Right ventricle myocardium inferior (tissue), 1 donor: ENCODE results near the gene PPWD1. TPM values are rescaled to one million over a fixed set of nuclear protein-coding genes. Genes with fewer than 3 reads are reported as not detected.
"Not testable (repeated sequence)": the region's sequence is repeated elsewhere in the genome, so short reads cannot be mapped to it uniquely, and the experiment has no call there.

ENCODE experiments used
- ATAC-seq: fragments of 200-7000 bp; cut with Tn5 transposase; one replicate; pipeline ENCODE4 v1.9.1; 2020; ENCODE audit warnings: mild to moderate bottlenecking, moderate library complexity
- DNase-seq: peaks from one replicate; pipeline ENCODE4 v3.0.0; 2021; ENCODE audit errors: missing footprints
- intact Hi-C: fragments of 100-400 bp; cut with DNase I; formaldehyde crosslinking; loops from one replicate; pipeline ENCODE4 v1.11.0; 2022
- long read RNA-seq: library from polyadenylated mRNA; unstranded; transcript quantifications from one replicate; pipeline ENCODE4 v2.0.0, GENCODE V29; 2021
- total RNA-seq: library from RNA; stranded (reverse); fragmentation: NEBNext Ultra II Directional; extraction: Animal tissue kit (Norgen Biotek cat#: 25700); gene quantifications from one replicate; pipeline ENCODE4 v1.2.1, GENCODE V29; 2021
- donor health status: DM: no; HTN: yes; CAD: no; lungs with severe emphysema.

The PPWD1 gene
- 17.6 TPM for total RNA-seq
- long read RNA-seq, transcript PPWD1-201 (11 exons, 2,166 nt), result major isoform, 8 of 10 reads
- long read RNA-seq, partial matches to known transcripts, result 0 of 10 reads
- long read RNA-seq, other reads (novel, unspliced or antisense), result 2 of 10 reads

GRCh38 chr5:65562731-65563701 is at the start of gene PPWD1, which contains the start of gene CENPK:
Gene PPWD1, plus strand, starts transcription at chr5:65563296. Its CDS starts 15 bp downstream, at chr5:65563311.
Gene CENPK, minus strand, starts transcription at chr5:65563168. Its CDS starts 8,261 bp downstream, at chr5:65554907.
- peak; percentile 99 for ATAC-seq
- peak; percentile 97 for DNase-seq
- intact Hi-C loops, result no loop called here

DNA sequence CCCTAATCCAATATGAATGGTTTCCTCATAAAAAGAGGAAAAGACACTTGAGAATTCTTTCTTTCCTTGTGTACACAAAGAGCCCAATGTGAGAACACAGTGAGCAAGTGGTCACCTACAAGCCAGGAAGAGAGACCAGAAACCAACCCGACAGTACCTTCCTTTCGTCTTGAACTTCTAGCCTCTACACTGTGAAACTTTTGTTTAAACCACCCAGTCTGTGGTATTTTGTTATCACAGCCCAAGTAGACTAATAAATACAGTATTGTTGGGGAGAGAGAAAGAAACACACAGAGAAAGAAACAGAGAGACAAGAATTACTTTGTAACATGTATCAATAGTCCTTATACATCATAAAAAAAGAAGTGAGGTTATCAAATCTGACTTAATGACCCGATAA is 37.4 kb upstream of the PPWD1 start:
- intact Hi-C loops, result no loop called here
- no peak for ATAC-seq
- DNase-seq, result no peak

- DNase-seq (no peak), ATAC-seq (no peak)
- intact Hi-C loops, result no loop called here
These were observed 32.2 kb upstream of the PPWD1 start for GRCh38 chr5:65530904-65531303.

DNA sequence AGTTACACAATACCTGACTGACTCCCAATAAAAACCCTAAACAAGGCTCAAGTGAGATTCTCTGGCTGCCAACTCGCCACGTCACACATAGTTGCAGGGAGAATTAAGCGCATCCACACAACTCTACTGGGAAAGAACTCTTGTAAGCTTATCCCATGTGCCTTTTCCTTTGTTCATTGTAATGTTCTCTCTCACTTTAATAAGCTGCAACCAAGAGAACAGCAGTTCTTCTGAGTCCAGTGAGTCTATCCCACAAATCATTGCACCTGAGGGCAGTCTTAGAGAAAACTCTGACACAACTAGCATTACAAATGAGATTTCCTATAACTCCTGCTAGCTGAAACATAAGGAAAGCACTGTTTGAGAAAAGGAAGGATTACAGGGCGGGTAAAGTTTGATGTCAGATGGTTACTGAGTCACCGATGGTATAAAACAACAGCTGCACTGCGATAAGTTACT is 27.5 kb upstream of the PPWD1 start:
- intact Hi-C loops, result no loop called here
- DNase-seq, result no peak
- ATAC-seq, result no peak

GRCh38 chr5:65539827-65540226 is 23.3 kb upstream of the PPWD1 start:
- ATAC-seq (no peak), DNase-seq (no peak)
- intact Hi-C loops, result no loop called here

- intact Hi-C loops, result no loop called here
- ATAC-seq, result no peak
- DNase-seq, result no peak
These were observed 18.6 kb upstream of the PPWD1 start for GRCh38 chr5:65544473-65544872.

DNA sequence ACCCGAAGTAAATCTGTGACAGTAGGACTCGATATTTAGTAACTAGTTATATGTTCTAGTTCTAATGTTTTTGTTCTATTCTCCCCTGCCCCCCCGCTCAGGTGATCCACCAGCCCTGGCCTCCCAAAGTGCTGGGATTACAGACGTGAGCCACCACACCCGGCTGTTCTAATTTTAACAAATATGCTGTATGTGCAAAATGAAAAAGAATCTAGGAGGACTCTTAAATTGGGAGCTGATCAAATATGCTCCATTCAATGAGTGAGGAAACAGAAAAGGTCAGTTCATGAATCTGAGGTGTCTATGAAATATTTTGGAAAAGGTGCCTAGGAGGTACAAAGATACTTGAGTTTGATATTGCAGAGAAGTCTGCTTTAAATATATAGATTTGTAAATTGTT is 17.0 kb upstream of the PPWD1 start:
- no peak for ATAC-seq
- intact Hi-C loops, result no loop called here
- no peak for DNase-seq

- DNase-seq (no peak), ATAC-seq (no peak)
- intact Hi-C loops, result no loop called here
These were observed 14.8 kb upstream of the PPWD1 start for GRCh38 chr5:65548281-65548680.

DNA sequence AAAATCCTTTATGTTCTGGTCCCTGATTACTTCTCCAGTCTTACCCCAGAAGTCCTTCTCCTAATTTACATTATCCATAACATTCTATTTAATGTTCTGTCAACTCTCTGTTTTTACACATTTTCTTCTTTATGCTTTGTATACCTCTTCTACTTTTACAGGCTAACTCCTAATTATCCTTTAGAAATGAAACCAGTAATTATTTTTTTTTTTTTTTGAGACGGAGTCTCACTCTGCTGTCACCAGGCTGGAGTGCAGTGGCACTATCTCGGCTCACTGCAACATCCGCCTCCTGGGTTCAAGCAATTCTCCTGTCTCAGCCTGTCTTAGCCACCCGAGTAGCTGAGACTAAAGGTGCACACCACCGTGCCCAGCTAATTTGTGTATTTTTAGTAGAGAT is 9.2 kb upstream of the PPWD1 start:
- intact Hi-C loops, result no loop called here
- no peak for DNase-seq
- ATAC-seq, result no peak

GRCh38 chr5:65555287-65555686 is 7.8 kb upstream of the PPWD1 start:
- ATAC-seq, result no peak
- intact Hi-C loops, result no loop called here
- no peak for DNase-seq

DNA sequence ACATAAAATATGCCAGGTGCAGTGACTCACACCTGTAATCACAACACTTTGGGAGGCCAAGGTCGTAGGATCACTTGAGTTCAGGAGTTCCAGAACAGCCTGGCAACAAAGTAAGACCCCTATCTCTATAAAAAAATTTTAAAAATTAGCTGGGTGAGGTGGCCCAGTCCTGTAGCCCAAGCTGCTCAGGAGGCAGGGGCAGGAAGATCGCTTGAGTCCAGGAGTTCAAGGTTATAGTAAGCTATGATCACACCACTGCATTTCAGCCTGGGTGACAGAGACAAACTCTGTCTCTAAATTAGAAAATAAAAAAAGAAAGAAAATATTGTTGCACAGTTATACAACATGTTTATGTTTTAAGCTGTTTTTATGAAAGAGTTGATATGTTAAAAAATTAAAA is 6.9 kb upstream of the PPWD1 start:
- intact Hi-C loops, result no loop called here
- ATAC-seq, result no peak

DNA sequence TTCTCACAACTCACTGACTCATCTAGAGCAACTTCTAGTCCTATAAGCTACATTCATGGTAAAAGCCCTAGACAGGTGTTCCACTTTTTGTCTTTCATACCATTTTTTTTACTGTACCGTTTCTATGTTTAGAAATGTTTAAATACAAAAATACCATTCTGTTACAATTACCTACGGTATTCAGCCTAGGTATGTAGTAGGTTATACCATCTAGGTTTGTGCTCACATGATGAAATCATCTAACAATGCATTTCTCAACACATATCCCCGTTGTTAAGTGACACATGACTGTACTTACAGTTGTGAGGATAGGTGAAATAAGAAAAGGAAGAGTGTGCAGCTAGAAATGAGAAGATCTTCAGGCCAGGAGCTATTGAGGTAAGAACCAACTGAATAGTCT is 6.4 kb upstream of the PPWD1 start:
- intact Hi-C loops, result no loop called here

More for the DNA sequence above, 6.9 kb upstream of the PPWD1 start:
- no peak for DNase-seq

GRCh38 chr5:65563777-65564176 is 681 bp downstream of the PPWD1 start:
- intact Hi-C loops, result no loop called here
- DNase-seq (no peak), ATAC-seq (no peak)

More for the DNA sequence above, 6.4 kb upstream of the PPWD1 start:
- ATAC-seq (no peak), DNase-seq (no peak)

GRCh38 chr5:65566505-65566904 is 3.4 kb downstream of the PPWD1 start:
- no peak for ATAC-seq
- intact Hi-C loops, result no loop called here
- DNase-seq, result no peak

GRCh38 chr5:65570598-65571226 is 7.6 kb downstream of the PPWD1 start:
- intact Hi-C loops, result no loop called here
- DNase-seq (no peak), ATAC-seq (no peak)

- intact Hi-C loops, result no loop called here
- ATAC-seq (no peak), DNase-seq (no peak)
These were observed 14.0 kb downstream of the PPWD1 start for GRCh38 chr5:65577141-65577540.

- no peak for DNase-seq
- intact Hi-C loops, result no loop called here
These were observed 25.6 kb downstream of the PPWD1 start for GRCh38 chr5:65588694-65589093.

GRCh38 chr5:65601761-65602160 is 38.7 kb downstream of the PPWD1 start:
- DNase-seq, intact Hi-C loops, ATAC-seq: not testable (repeated sequence)

More at GRCh38 chr5:65588694-65589093, 25.6 kb downstream of the PPWD1 start:
- no peak for ATAC-seq

DNA sequence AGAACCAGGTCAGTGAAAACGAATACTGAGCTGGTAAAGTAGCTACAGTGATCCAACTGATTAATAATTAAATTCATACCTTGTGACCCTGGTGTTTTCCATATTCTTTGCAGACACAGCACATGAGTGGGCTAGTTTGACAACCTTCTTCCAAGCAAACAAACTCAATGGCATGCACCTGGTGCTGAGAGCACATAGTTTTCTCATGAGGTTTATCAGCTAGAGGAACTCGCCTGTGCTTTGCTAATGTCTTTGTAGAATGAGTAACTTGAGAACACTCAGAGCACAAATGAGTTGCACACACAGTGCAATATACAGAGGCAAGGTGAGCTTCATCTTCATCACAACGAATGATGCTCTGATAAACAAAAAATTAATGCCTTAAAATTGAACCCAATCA is 48.4 kb downstream of the PPWD1 start:
- intact Hi-C loops, result no loop called here
- DNase-seq (no peak), ATAC-seq (no peak)
